ENCODE data around the gene ST8SIA6.

Gene ST8SIA6

GRCh38 chr10:17453035-17453372 lies 1.4 kb downstream of the ST8SIA6 start (continued):
- TF ChIP-seq PRDM6 (tag by site-specific recombination; IDR thresholded peaks at IDR 0.05) (no peak), ZNF843 (tag by site-specific recombination; IDR thresholded peaks at IDR 0.05) (no peak), ZNF214 (tag by site-specific recombination; IDR thresholded peaks at IDR 0.05; ENCODE audit: borderline replicate concordance) (no peak)

GRCh38 chr10:17452060-17452841 lies 2.1 kb downstream of the ST8SIA6 start:
- Histone ChIP-seq H3K9me3 (ENCODE audit: control insufficient read depth, insufficient read depth, low read depth, low read length) (no peaks in the 10 kb centered on the region), H3K4me1 (ENCODE audit: control insufficient read depth, insufficient read depth, low read length) (no peaks in the 10 kb centered on the region), H3K4me3 (ENCODE audit: low read depth, low read length) (no peak overlapping the region), H3K27ac (ENCODE audit: extremely low read depth, low read depth, low read length) (no peak overlapping the region), H3K36me3 (ENCODE audit: control insufficient read depth in 2 of 2, insufficient read depth in 1 of 2, low read length in 2 of 2) (no peaks in the 10 kb centered on the region)
- no peak for TF ChIP-seq ZBTB49 (tag by site-specific recombination; IDR thresholded peaks at IDR 0.05; ENCODE audit: low read depth)
- no peak for TF ChIP-seq ZSCAN18 (tag by site-specific recombination; IDR thresholded peaks at IDR 0.05)
- TF ChIP-seq ZNF311 (tag by site-specific recombination; IDR thresholded peaks at IDR 0.05; ENCODE audit: borderline replicate concordance): no peak
- no peak for TF ChIP-seq ZNF555 (tag by site-specific recombination; conservative IDR thresholded peaks at IDR 0.05)
- no peak for TF ChIP-seq ZSCAN16 (tag by site-specific recombination; IDR thresholded peaks at IDR 0.05)
- no peak for TF ChIP-seq ZBTB20 (tag by site-specific recombination; IDR thresholded peaks at IDR 0.05)
- no peak for TF ChIP-seq ZNF558 (tag by site-specific recombination; IDR thresholded peaks at IDR 0.05)
- no peak for TF ChIP-seq PRDM4 (tag by site-specific recombination; IDR thresholded peaks at IDR 0.05)
- ChIA-PET POLR2A (interaction anchor here (1.1 kb wide), 1 partner anchor 635 kb away, joined by 3 read pairs; the partner anchor contains the start of gene RSU1), CTCF (interaction anchor here (0.5 to 1.1 kb wide), 2 partner anchors 11 to 180 kb away, joined by 3 to 7 read pairs; no protein-coding TSS in a partner anchor)

- Histone ChIP-seq H3K4me3 (ENCODE audit: low read depth, low read length) (no peak overlapping the region), H3K36me3 (ENCODE audit: control insufficient read depth in 2 of 2, insufficient read depth in 1 of 2, low read length in 2 of 2) (no peaks in the 10 kb centered on the region), H3K27ac (ENCODE audit: extremely low read depth, low read depth, low read length) (no peak overlapping the region), H3K9me3 (ENCODE audit: control insufficient read depth, insufficient read depth, low read depth, low read length) (no peaks in the 10 kb centered on the region), H3K4me1 (ENCODE audit: control insufficient read depth, insufficient read depth, low read length) (no peaks in the 10 kb centered on the region)
- ChIA-PET POLR2A (no interaction called here), CTCF (interaction anchor here (0.6 kb wide), 1 partner anchor 41 kb away, joined by 4 read pairs; no protein-coding TSS in a partner anchor)
- no peak for TF ChIP-seq ZNF311 (tag by site-specific recombination; IDR thresholded peaks at IDR 0.05; ENCODE audit: borderline replicate concordance)
- no peak for TF ChIP-seq ZNF354C (tag by site-specific recombination; IDR thresholded peaks at IDR 0.05; ENCODE audit: borderline replicate concordance, low read depth)
- TF ChIP-seq PRDM6 (tag by site-specific recombination; IDR thresholded peaks at IDR 0.05): no peak
- no peak for TF ChIP-seq ZNF596 (tag by site-specific recombination; IDR thresholded peaks at IDR 0.05)
- no peak for TF ChIP-seq ZNF513 (tag by site-specific recombination; IDR thresholded peaks at IDR 0.05)
- TF ChIP-seq PRDM10 (tag by site-specific recombination; IDR thresholded peaks at IDR 0.05): no peak
These were observed 4.4 kb downstream of the ST8SIA6 start for GRCh38 chr10:17450024-17450423.

Data from HEK293 (cell line).